ENCODE measurements around the gene PSKH1.
A peak's percentile ranks its signal among the peaks of the same experiment; 100 is the strongest.
"Not testable (repeated sequence)": the region's sequence is repeated elsewhere in the genome, so short reads cannot be mapped to it uniquely, and the experiment has no call there.

PSKH1 gene

GRCh38 chr16:67892899-67893742 lies at the start of gene PSKH1:
Gene PSKH1, plus strand, starts transcription at chr16:67893254. Its CDS starts 15,496 bp downstream, at chr16:67908750.
- peak; percentile 96 for DNase-seq

- no peak for DNase-seq
These were observed 49.7 kb upstream of the PSKH1 start for GRCh38 chr16:67843343-67843765.

- DNase-seq = peak; percentile 35
These were observed 48.6 kb upstream of the PSKH1 start for GRCh38 chr16:67844497-67844896.

- DNase-seq = no peak
These were observed 47.6 kb upstream of the PSKH1 start for GRCh38 chr16:67845291-67846062.

DNA sequence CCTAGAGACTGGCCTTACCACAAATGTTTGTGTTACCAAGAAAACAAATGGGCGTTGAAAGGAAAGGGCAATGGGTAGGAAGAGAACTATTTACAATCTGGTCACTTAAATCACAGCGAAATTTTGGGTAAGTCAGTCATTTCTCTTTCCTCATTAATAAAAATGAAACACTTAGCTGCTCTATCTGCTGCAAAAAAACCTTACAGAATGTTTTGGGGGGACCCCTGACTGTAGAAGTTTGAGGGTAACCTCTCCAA lies 47.1 kb upstream of the PSKH1 start:
- DNase-seq = no peak

DNA sequence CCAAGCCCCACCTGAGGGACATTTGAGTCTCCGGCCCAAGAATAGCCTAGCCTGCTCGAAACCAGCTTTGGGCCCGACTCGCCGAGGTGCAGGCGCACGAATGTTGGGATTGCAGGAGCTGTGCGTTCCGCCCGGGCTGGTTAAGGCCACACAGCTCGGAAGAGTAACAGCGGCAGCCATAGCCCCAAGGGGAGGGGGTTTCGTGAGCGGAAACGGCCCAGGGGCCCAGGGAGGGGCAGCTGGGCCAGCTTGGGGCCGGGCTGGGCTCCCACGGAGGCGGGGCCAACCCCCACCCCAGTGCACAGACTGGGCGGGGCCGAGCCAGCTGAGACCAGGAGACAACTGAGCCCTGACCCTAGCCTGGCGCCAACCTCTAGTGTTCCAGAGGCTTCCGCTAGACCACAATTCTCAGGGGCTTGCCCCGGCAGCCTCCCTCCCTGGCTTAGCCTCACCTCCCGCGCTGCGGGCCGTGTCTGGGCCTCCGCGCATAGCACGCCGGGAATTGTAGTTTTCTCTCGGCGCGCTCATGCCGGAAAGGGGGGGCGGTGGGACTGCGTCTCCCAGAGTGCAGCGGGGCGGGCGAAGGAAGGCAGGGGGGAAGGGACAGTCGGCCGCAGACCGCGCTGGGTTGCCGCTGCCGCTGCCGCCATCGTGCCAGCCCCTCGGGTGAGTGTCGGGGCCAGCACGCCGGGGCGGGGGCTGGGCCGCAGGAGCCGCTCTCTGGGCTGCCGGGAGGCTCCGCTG lies 46.6 kb upstream of the PSKH1 start, which contains the start of gene NUTF2:
TSS of gene NUTF2 (plus strand) at position 614 of the 744 bp plus-strand sequence. CDS start 18,198 bp downstream, outside the sequence.
- DNase-seq = peak; percentile 96

- DNase-seq = peak; percentile 69
These were observed 45.8 kb upstream of the PSKH1 start, which contains the start of gene CENPT for GRCh38 chr16:67847064-67847861. Gene CENPT, minus strand, starts transcription at chr16:67847693. Its CDS starts 13,834 bp downstream, at chr16:67833859.

GRCh38 chr16:67848118-67848517 lies 44.9 kb upstream of the PSKH1 start:
- no peak for DNase-seq

DNA sequence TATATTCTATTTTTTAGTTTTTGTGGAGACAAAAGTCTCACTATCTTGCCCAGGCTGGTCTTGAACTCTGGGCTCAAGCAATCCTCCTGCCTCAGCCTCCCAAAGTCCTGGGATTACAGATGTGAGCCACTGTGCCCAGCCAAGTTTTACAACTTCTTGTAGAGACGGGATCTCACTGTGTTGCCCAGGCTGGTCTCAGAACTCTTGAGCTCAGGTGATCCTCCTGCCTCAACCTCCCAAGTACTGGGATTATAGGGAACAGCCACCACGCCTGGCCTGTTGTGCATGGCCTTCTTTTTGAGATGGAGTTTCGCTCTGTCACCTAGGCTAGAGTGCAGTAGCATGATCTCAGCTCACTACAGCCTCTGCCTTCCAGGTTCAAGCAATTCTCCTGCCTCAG lies 39.4 kb upstream of the PSKH1 start:
- DNase-seq = no peak

DNA sequence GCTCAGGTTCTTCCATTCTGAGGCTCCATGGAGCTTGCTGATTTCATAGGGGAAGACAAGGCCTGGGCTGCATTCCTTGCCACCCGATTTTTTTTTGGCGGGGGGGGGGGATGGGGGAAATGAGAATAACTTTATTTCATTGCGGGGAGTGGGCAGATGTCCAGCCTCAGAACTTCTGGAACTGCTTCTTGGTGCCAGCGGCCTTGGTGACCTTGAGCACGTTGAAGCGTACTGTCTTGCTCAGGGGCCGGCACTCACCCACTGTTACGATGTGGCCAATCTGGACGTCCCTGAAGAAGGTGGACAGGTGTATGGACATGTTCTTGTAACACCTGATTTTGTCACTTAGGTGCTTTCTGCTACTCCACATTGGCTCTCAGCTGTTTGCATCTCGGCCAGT lies 37.3 kb upstream of the PSKH1 start:
- no peak for DNase-seq

DNA sequence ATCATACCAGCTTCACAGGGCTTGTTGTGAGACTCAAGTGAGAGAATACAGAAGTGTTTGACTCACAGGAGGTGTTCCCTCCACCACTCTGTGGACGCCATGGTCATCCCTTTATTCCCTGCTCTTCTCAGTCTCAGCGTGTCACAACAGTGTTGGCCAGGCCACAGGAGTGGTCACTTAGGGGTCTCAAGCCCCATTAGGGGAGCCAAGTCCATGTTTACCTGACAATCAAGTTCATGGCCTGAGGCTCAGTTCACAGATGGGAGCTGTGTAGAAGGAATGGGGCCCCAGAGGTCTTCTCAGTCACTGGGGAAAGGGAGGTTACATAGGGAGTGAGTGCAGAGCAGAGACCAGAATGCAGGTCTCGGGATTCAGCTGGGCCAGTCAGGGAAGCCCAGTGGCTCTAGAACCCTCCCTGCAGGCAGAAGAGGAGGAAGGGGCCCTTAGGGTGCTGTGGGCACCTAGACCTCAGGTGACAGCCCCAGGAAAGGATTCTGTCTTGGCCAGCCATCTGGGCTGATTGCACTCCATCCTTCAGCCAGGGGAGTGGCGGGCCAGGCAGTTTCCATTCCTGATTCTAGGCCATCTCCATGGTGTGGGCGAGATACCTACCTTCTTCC lies 36.0 kb upstream of the PSKH1 start:
- DNase-seq = no peak

DNA sequence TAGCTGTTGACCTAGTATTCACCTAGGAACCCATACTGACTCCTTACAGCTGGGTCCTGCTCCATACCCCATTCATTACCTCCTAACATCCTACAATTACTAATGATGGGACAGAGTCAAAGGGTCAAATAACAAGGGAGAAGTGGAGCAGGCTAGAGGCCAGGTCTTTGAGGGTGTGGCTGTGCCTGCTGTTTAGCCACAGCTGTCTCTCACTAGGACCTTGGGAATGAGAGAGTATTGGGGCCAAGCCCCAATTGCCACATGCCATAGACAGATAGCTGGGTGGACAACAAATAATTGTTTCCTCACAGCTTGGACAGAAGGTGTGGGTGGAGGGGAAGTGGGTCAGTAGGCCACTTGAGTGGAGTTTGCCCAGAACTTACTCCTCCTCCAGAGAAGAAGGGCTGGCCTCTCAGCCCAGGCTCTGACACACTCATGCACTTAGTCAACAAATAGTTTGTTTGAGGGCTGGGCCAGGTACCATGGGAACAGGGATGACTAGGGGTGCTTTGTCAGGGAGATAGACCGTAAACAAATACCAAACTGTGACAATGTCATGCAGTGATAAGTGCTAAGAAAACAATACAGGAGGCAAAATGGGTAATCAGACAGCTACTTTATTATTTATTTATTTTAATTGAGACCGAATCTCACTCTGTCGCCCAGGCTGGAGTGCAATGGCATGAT lies 35.4 kb upstream of the PSKH1 start:
- peak; percentile 85 for DNase-seq

GRCh38 chr16:67858500-67858899 lies 34.6 kb upstream of the PSKH1 start:
- no peak for DNase-seq

- DNase-seq = peak; percentile 7
These were observed 32.3 kb upstream of the PSKH1 start for GRCh38 chr16:67860589-67861398.

DNA sequence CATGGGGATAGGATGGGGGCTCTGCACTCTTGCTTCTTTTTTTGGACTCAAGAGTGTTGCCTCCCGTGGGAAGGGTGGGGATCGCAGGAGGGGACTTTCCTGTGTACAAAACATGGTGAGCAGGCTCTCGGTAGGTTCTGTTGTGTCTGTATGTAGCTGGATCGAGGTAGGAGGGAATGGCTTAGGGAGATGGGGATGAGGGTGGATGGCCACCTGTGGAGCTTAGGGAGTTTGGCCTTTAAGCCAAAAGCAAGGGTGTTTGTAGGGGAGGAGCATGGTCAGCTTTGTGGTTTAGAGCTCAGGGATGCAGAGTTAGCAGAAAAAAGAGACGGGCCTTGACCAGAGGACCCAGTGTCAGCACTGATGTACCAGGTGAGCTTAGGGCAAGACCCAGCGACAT lies 31.2 kb upstream of the PSKH1 start:
- no peak for DNase-seq

GRCh38 chr16:67862623-67863583 lies 30.2 kb upstream of the PSKH1 start:
- DNase-seq = peak; percentile 71

- DNase-seq = not testable (repeated sequence)
These were observed 29.0 kb upstream of the PSKH1 start for GRCh38 chr16:67864044-67864443.

- no peak for DNase-seq
These were observed 28.5 kb upstream of the PSKH1 start for GRCh38 chr16:67864594-67864993.

GRCh38 chr16:67865318-67865717 lies 27.7 kb upstream of the PSKH1 start:
- peak; percentile 39 for DNase-seq

Data from fibroblast of skin of right biceps (primary cell).